ENCODE data around the gene NABP2. TPM values are rescaled to one million over a fixed set of nuclear protein-coding genes. Genes with fewer than 3 reads are reported as not detected.
"Not testable (repeated sequence)": the region's sequence is repeated elsewhere in the genome, so short reads cannot be mapped to it uniquely, and the experiment has no call there.

NABP2 gene
- polyA plus RNA-seq, 3 donors = 2.7 to 10.1 (median 3.2) TPM

GRCh38 chr12:56261503-56262232, 37.5 kb downstream of the NABP2 start:
- H3K4me3 ChIP-seq (replicated peaks in 1 of 3; ENCODE audit: low read depth in 2 of 3, low read length in 3 of 3) = no peak overlapping the region
- peaks cover 0 to 3% (median 0%) of the 10 kb centered on the region in 3 donors for H3K27me3 Mint-ChIP-seq (ENCODE audit: low read depth in 3 of 3)
- no peak overlapping the region for H3K4me3 Mint-ChIP-seq
- no peak for TF ChIP-seq CTCF (IDR thresholded peaks at IDR 0.05)
- H3K9me3 Mint-ChIP-seq = no peaks in the 10 kb centered on the region
- H2AFZ ChIP-seq (ENCODE audit: insufficient read depth, low read depth, low read length, poor library complexity, severe bottlenecking) = peak overlapping the region; percentile 29
- no peak overlapping the region for H3K27ac ChIP-seq (ENCODE audit: low read depth in 1 of 2, low read length in 2 of 2)
- intact Hi-C loops (cut with micrococcal nuclease) = no loop called here
- H3K9ac ChIP-seq (ENCODE audit: insufficient read depth, low read length, poor library complexity, severe bottlenecking) = no peak overlapping the region
- no peak for DNase-seq
- H3K36me3 Mint-ChIP-seq = no peaks in the 10 kb centered on the region
- H3K4me1 ChIP-seq (ENCODE audit: control insufficient read depth in 1 of 2, insufficient read depth in 2 of 2, low read length in 2 of 2) = peaks cover 26 to 28% of the 10 kb centered on the region in 2 donors
- WGBS (ENCODE audit: insufficient coverage) = 92% methylated on average over 3 of the region's 5 CpGs
- peaks cover 27% of the 10 kb centered on the region for H3K4me1 Mint-ChIP-seq
- no peak overlapping the region for H3K4me2 ChIP-seq (replicated peaks; ENCODE audit: extremely low read depth, low read length, poor library complexity, severe bottlenecking)
- peaks cover 0 to 3% of the 10 kb centered on the region in 2 donors for H3K36me3 ChIP-seq (replicated peaks in 1 of 2; ENCODE audit: control insufficient read depth in 1 of 2, insufficient read depth in 2 of 2, low read length in 2 of 2)
- H4K20me1 ChIP-seq (ENCODE audit: insufficient read depth, low read length) = peaks cover 11% of the 10 kb centered on the region
- no peak overlapping the region for H3K27ac Mint-ChIP-seq
- peaks cover 12% of the 10 kb centered on the region for H3K79me2 ChIP-seq (ENCODE audit: insufficient read depth, low read length)
- no peaks in the 10 kb centered on the region for H3K27me3 ChIP-seq (ENCODE audit: control insufficient read depth in 2 of 2, insufficient read depth in 2 of 2, low read length in 2 of 2)
- no peaks in the 10 kb centered on the region for H3K9me3 ChIP-seq (replicated peaks in 1 of 2; ENCODE audit: control insufficient read depth in 1 of 2, insufficient read depth in 1 of 2, low read length in 2 of 2)

DNA sequence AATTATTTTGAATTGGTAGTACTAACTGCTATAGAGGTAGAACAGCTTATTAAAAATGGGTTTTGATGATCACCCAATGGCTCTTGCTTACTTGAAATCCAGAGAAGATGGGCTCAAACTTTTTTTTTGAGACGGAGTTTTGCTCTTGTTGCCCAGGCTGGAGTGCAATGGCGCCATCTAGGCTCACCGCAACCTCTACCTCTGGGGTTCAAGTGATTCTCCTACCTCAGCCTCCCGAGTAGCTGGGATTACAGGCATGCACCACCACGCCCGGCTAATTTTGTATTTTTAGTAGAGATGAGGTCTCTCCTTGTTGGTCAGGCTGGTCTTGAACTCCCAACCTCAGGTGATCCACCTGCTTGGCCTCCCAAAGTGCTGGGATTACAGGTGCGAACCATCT, 38.8 kb downstream of the NABP2 start:
- H3K27me3 ChIP-seq (ENCODE audit: control insufficient read depth in 2 of 2, insufficient read depth in 2 of 2, low read length in 2 of 2); intact Hi-C loops (cut with micrococcal nuclease); H3K9ac ChIP-seq (ENCODE audit: insufficient read depth, low read length, poor library complexity, severe bottlenecking); H2AFZ ChIP-seq (ENCODE audit: insufficient read depth, low read depth, low read length, poor library complexity, severe bottlenecking); H3K36me3 ChIP-seq (replicated peaks in 1 of 2; ENCODE audit: control insufficient read depth in 1 of 2, insufficient read depth in 2 of 2, low read length in 2 of 2); H3K27me3 Mint-ChIP-seq (ENCODE audit: low read depth in 3 of 3); H3K79me2 ChIP-seq (ENCODE audit: insufficient read depth, low read length); H4K20me1 ChIP-seq (ENCODE audit: insufficient read depth, low read length); H3K4me3 Mint-ChIP-seq; H3K4me2 ChIP-seq (replicated peaks; ENCODE audit: extremely low read depth, low read length, poor library complexity, severe bottlenecking); DNase-seq; H3K4me3 ChIP-seq (replicated peaks in 1 of 3; ENCODE audit: low read depth in 2 of 3, low read length in 3 of 3); H3K9me3 Mint-ChIP-seq; H3K27ac ChIP-seq (ENCODE audit: low read depth in 1 of 2, low read length in 2 of 2); H3K9me3 ChIP-seq (replicated peaks in 1 of 2; ENCODE audit: control insufficient read depth in 1 of 2, insufficient read depth in 1 of 2, low read length in 2 of 2); H3K36me3 Mint-ChIP-seq: not testable (repeated sequence)
- 90% methylated on average over 2 of the region's 7 CpGs for WGBS (ENCODE audit: insufficient coverage)
- H3K4me1 ChIP-seq (ENCODE audit: control insufficient read depth in 1 of 2, insufficient read depth in 2 of 2, low read length in 2 of 2) = peaks cover 24 to 30% of the 10 kb centered on the region in 2 donors
- H3K4me1 Mint-ChIP-seq = peaks cover 26% of the 10 kb centered on the region
- peak overlapping the region in 1 of 7 donors; percentile 77 for H3K27ac Mint-ChIP-seq

- H3K79me2 ChIP-seq (ENCODE audit: insufficient read depth, low read length); H3K27me3 Mint-ChIP-seq (ENCODE audit: low read depth in 3 of 3); DNase-seq; intact Hi-C loops (cut with micrococcal nuclease); H3K9me3 Mint-ChIP-seq; H4K20me1 ChIP-seq (ENCODE audit: insufficient read depth, low read length); H3K27me3 ChIP-seq (ENCODE audit: control insufficient read depth in 2 of 2, insufficient read depth in 2 of 2, low read length in 2 of 2); H3K9me3 ChIP-seq (replicated peaks in 1 of 2; ENCODE audit: control insufficient read depth in 1 of 2, insufficient read depth in 1 of 2, low read length in 2 of 2): not testable (repeated sequence)
- H3K27ac ChIP-seq (ENCODE audit: low read depth in 1 of 2, low read length in 2 of 2) = peak overlapping the region; percentile 79 to 82
- peak overlapping the region; percentile 76 to 94 (median 84) for H3K27ac Mint-ChIP-seq
- peaks cover 10 to 14% of the 10 kb centered on the region in 2 donors for H3K36me3 ChIP-seq (replicated peaks in 1 of 2; ENCODE audit: control insufficient read depth in 1 of 2, insufficient read depth in 2 of 2, low read length in 2 of 2)
- peak overlapping the region; percentile 87 to 94 for H3K4me3 Mint-ChIP-seq
- peaks cover 10 to 16% of the 10 kb centered on the region in 2 donors for H3K36me3 Mint-ChIP-seq
- WGBS (ENCODE audit: insufficient coverage) = 16% methylated on average over 8 of the region's 16 CpGs
- peak overlapping the region; percentile 94 for H2AFZ ChIP-seq (ENCODE audit: insufficient read depth, low read depth, low read length, poor library complexity, severe bottlenecking)
- peak overlapping the region; percentile 93 for H3K4me2 ChIP-seq (replicated peaks; ENCODE audit: extremely low read depth, low read length, poor library complexity, severe bottlenecking)
- peaks cover 15 to 21% of the 10 kb centered on the region in 2 donors for H3K4me1 ChIP-seq (ENCODE audit: control insufficient read depth in 1 of 2, insufficient read depth in 2 of 2, low read length in 2 of 2)
- peaks cover 20% of the 10 kb centered on the region for H3K4me1 Mint-ChIP-seq
- peak overlapping the region; percentile 66 to 92 (median 85) for H3K4me3 ChIP-seq (replicated peaks in 1 of 3; ENCODE audit: low read depth in 2 of 3, low read length in 3 of 3)
- H3K9ac ChIP-seq (ENCODE audit: insufficient read depth, low read length, poor library complexity, severe bottlenecking) = peak overlapping the region; percentile 67
These were observed 42.0 kb downstream of the NABP2 start for GRCh38 chr12:56266068-56266692.

Measured in CD14-positive monocyte (primary cell).